Activated T-cell treated with anti-CD3 and anti-CD28 coated beads for 24 hours (primary cell): Measurements from ENCODE around the gene PTPN1.

ENCODE experiments used
- DNase-seq: peaks from one replicate; pipeline ENCODE4 v3.0.0-alpha.2; 2020; ENCODE audit warnings: low read depth

PTPN1 gene

DNA sequence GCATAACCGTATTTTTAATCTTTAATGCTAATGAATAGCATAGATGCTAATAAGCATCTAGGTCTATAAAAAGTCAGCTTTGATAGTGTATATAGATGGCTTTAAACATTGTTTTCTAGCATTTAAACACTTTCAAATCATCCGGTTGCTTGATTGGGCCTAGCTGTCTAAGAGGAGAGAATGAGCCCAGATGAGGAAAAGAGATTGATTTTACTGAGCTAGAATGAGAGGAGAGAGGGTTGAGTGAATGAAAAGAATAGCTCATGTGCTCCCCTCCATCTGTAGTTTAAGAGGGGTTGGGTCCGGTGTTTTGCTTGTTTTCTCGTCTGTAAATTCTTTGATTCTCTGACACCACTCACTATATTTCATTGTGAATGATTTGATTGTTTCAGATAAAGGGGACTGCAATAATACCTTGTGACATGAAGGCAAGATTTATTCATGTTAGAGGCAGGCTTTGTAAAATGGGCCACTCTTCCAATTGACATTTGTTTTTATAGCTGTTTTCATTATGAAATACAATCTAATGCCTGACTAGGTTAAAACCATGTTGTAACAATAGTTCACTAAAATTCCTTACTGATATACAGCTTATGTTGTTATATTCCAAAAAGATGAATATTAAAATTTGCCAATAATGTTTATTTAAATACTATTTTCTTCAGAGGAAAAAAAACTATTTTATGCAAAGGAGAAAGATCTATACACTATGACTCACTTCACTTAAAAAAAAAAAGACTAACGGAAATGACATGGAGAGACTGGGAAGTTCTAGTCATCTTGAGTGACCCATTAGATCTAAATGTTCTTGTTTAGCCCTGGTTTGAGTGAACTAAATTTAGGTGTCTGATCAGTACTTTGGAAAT, 3.2 kb downstream of the PTPN1 start:
- DNase-seq, result no peak

DNA sequence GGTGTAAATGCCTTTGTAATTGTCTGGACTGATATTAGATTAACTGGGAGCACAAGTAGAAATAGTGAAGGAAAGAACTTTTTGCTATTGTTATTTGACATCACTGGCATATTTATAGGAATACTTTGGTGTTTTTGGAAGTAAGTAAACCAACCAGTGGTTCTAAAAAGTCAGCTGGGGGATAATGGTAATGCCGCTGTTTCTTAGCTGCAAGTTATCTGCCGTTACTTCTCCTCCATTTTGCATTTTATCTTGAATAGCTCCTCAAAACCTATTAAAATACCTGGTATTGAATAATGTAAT, 3.8 kb downstream of the PTPN1 start:
- no peak for DNase-seq

DNA sequence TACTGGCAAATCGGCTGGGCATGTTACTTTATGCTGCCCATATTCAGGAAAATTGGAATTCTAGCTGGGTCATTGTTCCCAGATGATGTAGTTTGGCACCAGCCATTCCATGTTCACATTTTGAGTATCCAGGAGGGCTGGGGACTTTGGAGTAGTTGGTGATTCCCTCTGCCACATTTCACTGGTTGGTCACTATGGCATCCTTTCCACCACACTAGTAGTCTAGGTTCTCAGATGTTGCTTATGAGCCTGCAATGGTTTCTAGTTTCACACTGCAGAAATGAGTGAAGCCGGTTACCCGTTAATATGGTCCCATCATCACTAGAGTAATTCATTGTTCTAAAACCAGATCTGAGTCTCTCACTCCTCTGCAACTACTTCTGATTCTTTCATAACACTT, 4.6 kb downstream of the PTPN1 start:
- no peak for DNase-seq

DNA sequence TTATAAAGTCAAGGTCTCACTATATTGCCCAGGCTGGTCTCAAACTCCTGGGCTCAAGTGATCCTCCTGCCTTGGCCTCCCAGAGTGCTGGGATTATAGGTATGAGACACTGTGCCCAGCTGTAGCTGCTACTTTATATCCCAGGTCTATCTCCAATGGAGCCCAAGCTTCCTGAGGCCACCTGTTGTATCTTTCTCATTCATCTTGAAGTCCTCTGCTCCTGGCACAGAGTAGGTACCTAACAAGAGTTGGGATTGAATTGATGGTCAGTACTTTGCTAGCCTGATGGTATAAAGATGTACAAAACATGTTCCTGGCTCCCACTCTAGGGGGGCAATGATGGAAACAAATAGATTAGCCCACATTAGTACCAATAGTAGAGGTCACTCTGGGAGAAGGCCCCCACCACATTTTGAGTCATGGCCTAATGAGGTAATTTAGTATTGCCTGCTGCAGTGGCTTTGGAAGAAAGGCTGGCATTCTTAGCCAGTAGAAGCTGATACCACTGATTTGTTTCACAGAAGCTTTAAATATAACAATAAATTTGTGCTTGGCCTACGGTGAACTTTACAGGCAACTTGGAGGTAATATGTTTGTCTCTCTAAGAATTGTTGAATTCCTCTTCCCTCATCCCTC, 5.4 kb downstream of the PTPN1 start:
- no peak for DNase-seq

DNA sequence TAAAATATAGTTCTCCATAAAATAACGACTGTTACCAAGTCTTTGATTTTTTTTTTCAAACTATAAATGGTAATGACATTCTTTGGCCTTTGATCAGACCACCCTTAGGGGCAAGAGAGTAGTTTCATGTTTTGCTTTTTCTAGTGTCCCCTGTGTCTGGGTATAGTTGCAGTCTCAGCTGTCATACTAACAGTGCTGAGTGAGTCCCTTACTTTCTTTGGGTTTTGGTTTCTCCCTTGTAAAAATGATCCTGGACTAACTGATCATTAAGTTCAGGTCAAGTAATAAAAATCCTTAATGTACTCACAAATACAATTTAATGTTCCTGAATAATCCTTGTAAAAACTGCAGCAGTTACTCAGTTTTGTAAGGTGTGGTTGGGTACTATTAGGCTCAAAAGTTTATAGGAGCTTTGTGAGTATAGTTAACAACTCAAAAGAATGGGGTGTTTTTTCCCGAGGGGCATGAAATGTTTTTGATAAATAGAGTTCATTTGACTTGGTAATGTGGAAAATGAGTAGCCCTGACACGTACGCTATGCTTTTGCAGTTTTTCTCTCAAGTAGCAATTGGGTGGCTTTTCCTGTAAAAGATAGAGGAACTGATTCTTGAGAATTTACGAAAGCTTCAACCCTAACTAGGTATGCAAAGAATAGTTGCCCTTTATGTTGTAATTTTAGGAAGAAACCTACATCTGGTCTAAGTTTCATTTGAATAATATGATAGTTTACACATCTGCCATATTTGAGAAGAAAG, 6.2 kb downstream of the PTPN1 start:
- DNase-seq, result no peak

DNA sequence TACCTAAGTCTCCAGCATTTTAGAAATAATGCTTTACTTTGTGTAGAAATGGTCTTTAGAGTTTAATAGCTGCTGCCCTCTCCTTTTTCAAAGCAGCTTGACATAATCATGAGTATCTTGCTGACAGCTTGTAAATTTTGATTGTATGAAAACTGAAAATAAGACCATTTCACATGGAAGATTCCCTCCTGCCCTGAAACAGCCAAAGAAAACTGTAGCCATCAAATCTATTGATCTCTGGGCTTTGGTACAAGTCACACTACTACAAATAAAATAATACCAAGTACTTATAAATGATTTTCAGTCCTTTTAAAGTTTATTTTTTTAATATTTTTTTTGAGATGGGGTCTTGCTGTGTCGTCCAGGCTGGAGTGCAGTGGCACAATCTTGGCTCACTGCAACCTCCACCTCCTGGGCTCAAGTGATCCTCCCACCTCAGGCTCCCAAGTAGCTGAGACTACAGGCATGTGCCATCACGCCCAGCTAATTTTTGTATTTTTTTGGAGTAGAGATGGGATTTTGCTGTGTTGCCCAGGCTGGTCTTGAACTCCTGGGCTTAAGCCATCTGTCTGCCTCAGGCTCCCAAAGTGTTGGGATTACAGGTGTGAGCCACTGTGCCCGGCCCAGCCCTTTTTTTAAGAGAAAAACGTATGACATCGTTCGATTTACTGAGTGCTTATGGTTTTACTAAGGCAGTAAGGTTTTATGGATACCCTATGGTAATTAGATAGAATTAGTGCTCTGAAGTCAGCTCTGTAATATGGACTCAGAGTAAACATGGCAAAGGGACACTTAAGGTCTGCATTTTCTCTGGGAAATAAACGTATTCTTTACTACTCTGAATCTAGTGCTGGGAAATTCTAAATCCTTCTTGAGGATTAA, 7.0 kb downstream of the PTPN1 start:
- DNase-seq, result no peak

DNA sequence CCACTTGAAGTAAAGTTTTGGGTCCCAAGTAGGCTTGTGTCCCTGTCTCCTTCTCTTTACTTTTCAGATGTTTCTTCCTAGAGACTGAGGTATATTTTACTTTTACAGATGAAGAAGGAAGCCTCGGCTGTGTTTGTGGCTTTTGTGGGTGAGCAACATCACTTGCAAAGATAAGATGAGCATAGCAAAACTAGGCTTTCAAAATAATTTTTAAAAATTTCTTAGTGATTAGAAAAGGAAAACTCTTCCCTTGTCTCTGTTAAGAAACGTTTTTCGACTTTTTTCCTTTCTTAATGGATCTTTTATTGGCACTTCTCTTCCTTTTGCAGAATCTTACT, 7.6 kb downstream of the PTPN1 start:
- DNase-seq, result no peak

DNA sequence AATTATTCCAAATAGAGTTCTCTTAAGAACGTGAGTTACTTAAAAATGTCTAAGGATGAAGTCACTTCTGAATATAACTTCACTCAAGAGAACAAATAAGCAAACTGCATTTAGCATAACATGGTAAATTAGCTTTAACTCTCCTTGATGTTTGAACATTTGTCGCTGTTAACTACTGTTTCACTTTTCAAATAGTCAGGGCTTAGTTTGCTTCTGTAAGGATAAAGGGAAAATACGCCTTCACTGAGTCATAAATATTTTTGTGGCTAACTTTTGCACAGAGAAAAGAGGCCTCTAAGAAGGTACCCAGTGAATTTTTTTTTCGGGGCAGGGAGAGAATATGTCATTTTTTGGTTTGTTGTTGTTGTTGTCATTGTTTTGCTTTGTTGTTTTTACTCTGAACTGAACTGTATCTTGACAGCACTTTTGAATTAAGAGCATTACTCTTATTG, 8.1 kb downstream of the PTPN1 start:
- no peak for DNase-seq

DNA sequence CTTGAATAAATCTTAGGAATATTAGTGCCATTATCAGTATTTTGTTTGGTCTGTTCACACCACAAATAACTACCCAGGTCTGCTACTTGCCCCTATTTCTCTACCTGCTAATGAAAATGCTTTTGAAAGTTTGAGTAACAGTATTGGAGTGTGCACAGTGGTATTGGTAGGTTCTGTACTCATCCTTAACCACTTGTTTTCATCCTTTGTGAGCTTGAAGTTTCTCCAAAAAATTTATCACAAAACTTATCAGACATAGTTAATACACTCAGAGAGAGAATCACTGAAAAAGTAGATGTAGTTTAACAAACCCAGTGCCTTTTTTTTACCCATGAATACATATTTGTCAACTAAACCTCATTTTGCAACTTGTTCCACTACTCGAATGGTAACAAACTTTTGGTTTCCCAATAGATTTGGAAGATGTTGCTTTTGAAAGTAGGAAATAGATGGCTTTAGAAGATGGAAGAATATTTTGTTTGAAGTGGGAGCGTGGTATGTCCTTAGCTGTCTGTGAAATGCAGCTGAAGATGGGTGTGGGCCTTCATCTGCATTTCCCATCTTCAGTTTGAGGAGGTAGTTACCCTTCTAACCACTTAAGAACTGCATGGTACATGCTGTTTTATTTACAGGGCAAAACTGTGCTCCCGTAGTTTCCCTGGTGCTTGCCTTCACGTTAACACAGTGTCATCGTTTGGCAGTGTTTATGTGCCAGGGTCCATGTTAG, 9.0 kb downstream of the PTPN1 start:
- DNase-seq, result no peak

DNA sequence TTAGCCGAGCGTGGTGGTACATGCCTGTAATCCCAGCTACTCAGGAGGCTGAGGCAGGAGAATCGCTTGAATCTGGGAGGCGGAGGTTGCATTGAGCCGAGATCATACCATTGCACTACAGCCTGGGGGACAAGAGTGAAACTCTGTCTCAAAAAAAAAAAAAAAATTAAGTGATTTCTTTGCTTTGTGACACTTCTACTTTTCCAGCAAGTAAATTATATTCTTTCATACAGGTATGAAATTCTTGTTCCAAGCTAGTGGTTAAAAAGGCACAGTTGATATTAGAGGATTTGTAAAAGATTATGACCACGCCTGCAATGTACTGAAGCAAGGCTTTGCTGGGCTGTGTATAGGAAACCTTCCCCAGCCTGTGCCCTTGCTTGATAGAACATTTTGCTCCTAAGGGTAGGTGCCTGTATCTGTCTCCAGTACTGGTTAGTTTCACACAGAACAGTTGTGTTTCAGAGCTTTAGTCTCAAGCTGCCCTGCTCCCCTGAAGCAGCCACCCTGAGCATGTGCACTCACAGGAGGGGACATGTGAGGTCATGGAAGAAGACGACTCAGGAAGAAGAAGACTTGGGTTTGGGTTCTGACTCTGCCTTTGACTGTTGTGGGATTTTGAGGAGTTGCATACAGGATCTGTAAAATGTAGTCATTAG, 10.2 kb downstream of the PTPN1 start:
- peak; percentile 37 for DNase-seq

DNA sequence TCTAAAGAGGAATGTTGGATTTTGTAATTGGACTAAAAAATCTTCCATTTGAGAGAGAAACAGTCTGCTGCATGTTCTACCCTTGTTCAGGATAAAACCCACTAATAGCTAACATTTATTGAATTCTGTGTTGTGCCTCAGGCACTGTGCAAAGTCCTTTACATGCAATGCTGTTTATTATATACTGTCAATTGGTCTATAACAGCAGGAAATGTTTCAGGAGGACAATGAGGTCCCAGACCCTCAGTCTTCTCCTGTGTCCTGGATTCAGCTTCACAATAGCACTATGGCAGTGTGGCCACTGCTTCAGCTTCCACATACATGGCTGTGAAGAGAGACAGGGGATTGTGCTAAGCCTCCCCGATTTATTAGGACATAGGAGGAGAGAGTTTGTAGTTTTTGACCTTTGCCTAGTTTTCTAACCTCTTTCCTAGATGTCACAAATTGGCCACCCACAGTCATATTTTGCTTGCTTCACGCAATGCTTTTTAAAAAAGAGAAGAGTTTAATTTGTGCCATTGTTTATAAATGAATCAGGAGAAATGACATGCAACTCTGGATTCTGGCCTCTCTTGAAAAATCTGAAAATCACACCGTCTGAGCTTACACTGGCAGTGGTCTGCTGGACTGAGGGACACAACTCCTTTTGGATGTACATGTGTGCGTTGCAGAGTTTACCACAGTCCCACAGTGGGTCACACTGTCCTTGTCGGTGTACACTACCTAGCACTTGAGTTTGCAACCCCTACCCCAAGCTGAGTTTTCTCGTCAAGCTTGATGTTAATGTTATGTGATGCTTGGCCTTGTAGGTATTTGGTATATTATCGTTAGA, 11.3 kb downstream of the PTPN1 start:
- DNase-seq, result no peak

DNA sequence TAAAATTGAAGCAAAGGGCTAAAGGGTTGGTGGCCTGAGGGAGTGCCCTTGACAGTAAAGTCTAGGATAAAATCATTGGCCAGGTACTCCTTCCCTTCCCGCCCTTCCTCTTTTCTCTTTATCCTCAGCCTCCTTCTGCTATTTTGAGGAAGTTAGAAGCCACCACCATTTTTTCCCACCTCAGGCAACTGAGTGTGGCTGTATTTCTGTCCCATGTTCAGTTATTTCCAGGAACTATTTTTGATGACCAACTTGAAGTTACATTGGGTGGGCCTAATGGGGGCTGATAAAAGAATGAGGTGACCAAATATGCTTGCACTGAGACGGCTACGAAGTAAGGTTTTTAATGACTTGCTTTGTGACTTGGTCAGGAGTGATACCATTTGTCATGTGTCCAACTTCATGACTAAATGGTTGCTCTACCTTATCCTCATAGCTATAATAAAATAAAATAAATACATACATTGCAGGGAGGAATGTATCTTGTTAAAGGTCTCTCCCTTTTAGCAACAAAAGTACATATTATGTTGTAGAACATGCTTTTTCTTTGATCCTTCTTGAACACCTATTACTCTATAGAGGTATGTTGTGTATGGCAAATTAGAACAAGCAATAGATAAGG, 12.0 kb downstream of the PTPN1 start:
- no peak for DNase-seq

DNA sequence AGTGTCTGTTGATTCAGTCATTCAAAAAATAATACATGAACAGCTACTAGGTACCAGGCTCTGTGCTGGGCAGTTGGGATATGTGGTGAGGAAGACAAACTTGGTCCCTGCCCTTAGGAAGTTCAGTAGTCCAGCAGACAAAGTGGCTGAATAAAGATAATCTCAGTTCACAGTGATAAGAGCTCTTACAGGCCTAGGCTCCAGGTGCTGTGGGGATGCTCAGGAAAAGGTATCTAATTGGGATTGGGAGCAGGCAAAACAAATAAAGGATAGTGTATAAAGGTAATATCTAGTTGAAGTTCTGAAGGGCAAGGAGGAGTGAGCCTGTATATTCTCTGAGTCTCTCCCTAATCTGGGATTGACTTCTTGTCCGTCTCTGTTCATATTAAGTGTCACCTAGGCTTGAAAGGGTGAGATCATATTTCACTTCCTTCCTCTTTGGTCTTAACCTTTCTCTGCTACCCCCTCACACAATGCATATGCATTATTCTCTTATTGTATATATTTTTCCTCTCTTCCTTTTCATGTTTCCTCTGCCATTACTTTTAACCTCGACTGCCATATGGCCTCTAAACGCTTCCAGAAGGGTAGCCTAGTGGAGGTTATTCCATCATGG, 13.5 kb downstream of the PTPN1 start:
- DNase-seq, result no peak

DNA sequence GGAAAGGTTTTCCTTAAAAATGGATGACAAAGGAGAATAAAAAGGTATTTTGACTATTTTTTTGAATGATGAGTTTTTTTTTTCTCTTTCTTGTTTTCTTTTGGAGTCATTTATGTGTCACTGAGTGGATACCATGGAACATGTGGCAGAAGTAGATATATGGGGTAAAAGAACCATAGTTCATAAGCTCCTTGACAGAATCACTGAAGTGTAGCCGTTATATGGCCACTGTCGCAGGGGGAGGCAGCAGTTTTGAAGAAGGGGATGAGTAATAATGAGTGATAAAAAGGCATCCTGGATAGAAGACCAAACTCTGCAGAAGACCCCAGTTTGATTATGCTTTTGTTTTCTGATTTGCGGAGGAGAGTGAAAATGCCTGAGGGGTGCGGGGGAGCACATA, 15.5 kb downstream of the PTPN1 start:
- no peak for DNase-seq

DNA sequence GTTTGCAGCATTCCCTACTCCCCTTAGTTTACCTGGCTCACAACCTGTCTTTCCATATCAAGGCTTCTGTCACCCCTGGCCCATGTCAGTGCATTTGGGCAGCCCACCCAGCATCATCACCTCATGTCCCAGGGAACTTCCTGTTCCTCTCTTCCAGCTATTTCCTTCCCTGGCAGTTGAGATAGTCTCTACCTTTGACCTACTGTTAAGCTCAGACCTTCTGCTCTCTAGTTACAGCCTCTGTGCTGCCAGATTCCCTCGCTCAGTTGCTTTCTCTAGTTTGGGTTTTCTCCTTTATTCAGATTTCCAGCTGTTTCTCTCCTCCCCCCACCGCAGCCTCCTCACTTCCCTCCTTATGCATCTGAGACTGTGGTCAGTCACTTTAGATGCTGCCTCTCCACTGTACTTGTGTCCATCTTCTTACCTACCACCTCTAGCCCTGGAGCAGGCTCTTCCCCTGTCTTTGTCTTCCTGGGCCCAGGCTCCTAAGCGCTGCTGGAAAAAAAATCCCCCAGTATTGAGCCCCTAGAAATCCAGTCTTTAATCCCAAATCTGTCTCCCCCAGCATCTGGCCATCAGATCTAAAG, 16.3 kb downstream of the PTPN1 start:
- no peak for DNase-seq

DNA sequence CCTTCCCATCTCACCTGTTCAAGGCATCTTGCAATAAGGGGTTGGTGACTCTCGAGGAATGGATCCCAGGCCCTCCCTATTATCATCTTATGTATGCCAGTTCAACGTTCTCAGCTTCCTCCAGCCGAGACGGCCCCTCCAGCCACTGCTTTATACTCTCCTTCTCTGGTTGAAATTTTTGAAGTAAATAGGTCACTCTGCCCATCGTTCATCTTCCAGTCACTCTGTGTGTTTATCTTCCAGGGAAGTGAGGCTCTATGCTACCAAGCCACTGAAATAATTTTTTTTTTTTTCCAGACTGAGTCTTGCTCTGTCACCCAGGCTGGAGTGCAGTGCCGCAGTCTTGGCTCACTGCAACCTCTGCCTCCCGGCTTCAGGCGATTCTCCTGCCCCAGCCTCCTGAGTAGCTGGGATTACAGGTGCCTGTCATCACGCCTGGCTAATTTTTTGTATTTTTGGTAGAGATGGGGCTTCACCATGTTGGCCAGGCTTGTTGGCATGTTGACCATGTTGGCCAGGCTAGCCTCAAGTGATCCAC, 17.0 kb downstream of the PTPN1 start:
- DNase-seq, result no peak

DNA sequence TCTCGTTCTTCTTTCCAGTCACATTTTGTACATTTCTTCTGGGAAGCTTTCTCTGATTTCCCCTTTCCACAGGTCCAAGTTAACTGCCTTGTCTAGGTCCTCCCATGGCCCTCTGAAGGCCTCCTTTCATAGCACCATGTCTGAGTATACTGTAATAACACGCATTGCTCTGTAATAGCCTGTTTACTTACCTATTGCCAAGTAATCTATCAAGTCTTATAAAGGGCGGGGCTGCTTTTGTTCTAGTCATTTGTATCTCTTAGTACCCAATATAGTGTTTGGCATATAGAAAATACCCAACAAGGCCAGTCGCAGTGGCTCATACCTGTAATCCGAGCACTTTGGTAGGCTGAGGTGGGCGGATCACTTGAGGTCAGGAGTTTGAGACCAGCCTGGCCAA, 17.9 kb downstream of the PTPN1 start:
- no peak for DNase-seq

DNA sequence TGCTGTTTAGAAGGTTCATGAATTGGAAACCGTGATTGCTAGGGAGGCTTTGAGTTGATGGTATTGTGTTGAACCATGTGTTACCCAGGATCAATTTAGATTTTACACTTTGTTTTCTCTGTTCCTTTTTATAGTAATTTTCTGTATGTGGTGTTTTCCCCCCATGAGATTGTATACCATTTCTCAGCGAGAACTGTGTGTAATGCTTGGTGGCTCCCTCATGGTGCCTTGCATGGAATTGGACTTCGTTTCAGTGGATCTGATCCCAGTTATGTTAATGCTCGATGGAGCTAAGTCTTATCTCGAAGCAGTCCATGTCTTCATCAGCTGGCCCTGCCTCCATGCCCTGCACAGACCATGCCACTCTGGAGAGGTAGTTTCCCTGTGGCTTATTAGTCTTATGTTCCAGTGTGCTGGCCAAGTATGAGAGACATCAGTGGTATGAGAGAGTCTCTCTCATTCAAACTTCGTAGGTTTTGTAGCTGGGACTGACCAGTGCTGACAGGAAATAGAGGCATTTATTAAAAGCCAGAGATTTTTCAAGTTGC, 18.7 kb downstream of the PTPN1 start:
- no peak for DNase-seq
